HG02763 (cell line): ENCODE results near the gene CCT3.
A peak's percentile ranks its signal among the peaks of the same experiment; 100 is the strongest.

Experiments
- ATAC-seq: cut with Tn5 transposase; IDR thresholded peaks from one replicate; pipeline ENCODE4 v1.9.1; 2021; ENCODE audit warnings: mild to moderate bottlenecking, moderate library complexity; ENCODE audit not compliant: unreplicated experiment

CCT3 gene

DNA sequence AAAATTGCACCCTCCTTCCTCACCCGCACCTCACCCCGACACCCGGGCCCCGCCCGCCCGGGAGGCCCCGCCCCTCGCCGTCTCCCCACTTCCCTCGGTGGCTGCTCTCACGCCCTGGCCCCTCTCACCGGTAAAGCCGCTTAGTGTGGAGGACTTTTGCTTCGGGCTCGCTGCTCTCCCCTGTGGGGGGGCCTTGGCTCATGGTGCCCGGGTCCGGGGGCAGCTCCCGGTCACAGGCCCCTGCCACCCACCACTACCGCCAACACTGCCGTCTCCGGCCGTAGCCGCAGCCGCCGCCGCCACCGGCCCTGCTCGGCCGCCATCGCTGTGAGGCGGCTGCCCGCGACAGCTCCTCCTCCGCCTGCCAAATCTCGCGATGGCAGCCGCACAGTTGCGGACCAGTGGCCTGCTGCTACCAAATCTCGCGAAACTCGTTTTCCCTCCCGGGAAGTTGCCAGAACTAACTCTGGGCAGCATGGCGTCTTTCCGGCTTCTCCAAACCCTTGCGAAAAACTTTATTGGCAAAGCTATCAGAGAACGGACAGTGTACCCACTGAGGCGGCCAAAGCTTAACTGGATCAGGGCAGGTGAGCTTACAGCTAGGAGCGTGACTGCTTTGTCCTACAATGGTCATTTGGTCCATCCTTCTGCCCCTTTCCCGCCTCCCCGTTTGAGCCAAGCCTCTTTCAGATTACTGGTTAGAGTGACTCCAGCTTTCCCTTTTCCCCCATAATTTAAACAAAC is 55.4 kb downstream of the CCT3 start, which contains the start of gene SMG5:
Gene SMG5 (minus strand): TSS at position 347 of the 744 bp plus-strand sequence. CDS start 145 bp downstream, at position 202.
- ATAC-seq, result peak; percentile 81

DNA sequence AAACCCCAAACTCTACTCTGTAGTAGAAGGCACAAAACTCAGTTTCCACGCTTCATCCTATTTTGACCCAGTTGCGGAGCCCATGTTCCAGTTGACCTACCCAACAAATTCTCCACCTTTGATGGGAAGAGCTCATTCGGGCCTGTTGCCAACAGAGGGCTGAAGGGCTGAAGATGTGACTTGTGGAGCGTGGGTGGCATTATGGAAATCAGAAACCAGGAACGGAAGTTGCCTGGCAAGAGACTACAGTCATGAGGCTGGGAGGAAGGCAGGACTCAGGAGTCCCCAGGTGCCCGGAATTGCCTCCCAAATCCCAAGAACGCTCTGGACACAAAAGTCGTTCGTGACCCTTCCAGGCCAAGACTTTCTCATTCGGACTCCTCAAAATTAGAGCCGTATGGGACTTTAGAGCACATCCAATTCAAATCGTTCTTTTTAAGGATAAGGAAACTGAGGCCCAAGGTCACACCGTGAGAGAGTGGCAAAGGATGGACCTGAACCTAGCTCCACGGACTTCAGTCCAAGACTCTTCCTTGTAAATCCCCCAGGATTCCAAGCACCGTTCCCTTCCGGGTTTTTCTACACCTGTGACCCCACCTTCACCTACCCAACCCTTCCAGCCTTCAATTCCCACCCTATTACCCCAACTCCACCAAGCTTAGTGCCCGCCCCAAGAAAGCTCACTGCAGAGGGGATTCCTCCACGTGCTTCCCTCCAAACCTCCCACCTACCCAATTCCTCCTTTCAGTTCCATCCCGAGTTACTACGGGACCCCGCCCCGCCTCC is 56.2 kb downstream of the CCT3 start:
- ATAC-seq, result peak; percentile 2

- peak; percentile 31 for ATAC-seq
Observed at GRCh38 chr1:156281281-156281680, 56.8 kb downstream of the CCT3 start.

GRCh38 chr1:156279837-156280236 is 58.3 kb downstream of the CCT3 start:
- no peak for ATAC-seq

DNA sequence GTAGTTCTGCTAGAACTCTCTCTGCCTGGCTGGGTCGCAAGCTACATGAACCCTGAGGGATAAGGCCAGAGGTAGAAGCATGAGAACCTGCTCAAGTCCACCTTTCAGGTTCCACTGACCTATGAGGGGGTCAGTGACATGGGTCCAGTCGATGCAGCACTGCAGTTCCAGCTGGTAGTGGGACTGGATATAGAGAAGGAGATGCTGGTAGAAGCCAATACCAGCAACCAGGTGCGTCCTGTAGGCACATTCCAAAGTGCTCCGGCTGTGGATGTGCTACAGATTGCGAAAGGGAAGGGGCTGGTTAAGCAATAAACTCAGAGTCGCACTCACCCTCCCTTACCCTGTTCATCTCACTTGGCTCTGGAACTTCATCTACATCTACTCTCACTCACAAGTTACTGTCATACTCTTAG is 61.1 kb downstream of the CCT3 start:
- no peak for ATAC-seq

- no peak for ATAC-seq
Observed at GRCh38 chr1:156276532-156276931, 61.6 kb downstream of the CCT3 start.

DNA sequence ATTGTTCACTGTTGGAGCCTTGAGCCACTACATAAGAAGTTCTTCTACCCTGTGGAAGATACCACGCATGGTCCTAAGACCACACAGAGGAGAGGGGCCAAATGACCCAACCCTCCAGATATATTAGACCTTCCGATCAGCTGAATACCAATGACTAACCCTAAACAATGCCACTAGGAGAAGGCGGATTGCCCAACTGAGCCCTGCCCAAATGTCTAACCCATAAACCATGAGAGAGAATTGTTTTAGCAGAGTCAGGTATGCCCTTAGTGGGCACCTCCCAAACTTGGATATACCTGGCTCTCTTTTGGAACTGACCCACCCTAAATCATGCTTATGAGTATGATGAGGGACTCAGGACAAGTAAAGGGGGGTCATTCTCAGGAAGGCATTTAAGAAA is 67.8 kb downstream of the CCT3 start:
- no peak for ATAC-seq

DNA sequence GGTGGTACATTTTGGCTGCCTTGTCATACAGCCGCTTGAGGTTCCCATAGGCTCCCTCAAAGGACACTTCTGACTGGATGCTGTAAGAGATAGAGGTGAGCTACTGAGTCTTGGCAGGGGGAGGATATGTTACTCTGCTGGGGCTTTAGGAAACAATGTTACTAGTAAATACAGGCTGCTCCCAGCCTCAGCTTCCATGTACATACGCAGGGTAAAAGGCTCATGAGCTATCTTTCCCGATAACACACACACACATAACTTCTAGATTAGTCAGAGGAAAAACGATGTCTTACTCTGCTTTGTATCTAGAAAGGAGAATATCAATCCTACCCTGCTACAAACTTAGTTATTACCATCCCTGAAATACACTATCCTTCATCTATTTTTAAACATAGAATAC is 69.8 kb downstream of the CCT3 start:
- ATAC-seq, result no peak

- no peak for ATAC-seq
Observed at GRCh38 chr1:156266051-156266450, 72.0 kb downstream of the CCT3 start.

DNA sequence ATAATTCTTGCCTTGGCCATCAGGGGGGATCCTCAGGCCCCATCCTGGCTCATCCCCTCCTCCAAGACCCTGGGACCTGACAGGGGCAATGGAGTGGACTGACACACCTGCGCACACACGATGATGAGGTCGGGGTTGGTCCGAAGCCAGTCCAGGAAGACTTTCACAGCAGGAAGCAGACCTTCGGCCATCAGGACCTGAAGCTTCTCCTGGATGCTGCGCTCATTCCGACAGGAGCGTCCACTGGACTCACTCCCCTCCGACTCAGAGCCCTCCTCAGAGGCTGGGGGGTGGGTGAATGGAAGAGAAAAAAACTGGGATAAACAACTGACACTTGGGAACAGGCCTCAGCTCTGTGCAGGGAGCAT is 74.8 kb downstream of the CCT3 start:
- no peak for ATAC-seq

GRCh38 chr1:156262461-156263287 is 75.4 kb downstream of the CCT3 start:
- no peak for ATAC-seq

DNA sequence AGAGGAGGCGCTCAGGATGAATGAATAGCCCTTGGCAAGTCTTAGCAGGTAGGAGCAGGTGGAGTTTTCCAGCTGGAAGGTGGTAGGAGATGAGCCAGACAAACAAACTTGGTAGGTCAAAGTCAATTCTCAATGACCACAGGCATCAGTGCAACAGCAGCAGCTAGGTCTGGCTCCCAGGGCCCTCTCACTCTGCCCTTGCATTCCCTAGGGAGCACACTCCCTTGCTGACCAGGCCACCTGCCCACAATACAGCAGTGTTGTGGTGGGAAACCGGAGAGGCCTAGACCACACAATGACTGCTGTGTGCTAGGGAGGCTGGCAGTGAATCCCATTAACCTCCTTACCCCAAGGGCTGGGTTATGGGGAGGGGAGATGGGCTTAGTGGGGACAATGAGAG is 77.2 kb downstream of the CCT3 start:
- ATAC-seq, result no peak

- ATAC-seq, result no peak
Observed at GRCh38 chr1:156259805-156260204, 78.3 kb downstream of the CCT3 start.
